GM10847 (cell line): ENCODE results near the gene TLR10.
A peak's percentile ranks its signal among the peaks of the same experiment; 100 is the strongest.

Experiments
- POLR2A ChIP-seq: IDR thresholded peaks from 2 replicates; pipeline ENCODE4 v1.6.1; 2011; ENCODE audit not compliant: insufficient read length; ENCODE audit errors: extremely low read depth

TLR10 gene

GRCh38 chr4:38782452-38783108 is at the start of gene TLR10:
Gene TLR10, minus strand, starts transcription at chr4:38782990. Its CDS starts 7,400 bp downstream, at chr4:38775590.
- peak; percentile 29 for TF ChIP-seq POLR2A

DNA sequence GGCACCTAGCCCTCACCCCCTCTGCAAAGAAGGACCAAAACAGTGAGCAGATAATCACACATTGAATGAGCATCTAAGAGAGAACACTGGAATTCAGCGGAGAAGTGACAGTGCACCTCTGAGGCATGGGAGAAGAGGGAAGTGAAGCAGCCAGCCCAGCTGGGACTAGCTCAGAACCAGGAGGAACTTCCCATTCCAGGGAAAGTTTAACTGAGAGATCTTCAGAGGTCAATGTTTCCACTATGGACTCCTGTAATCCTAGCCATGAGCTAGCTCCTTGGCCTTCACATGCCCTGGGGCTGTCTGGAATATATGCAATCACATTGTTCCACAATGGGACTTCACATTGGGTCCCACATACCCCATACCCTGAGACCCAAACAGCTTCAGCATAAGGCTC is 49.4 kb upstream of the TLR10 start:
- TF ChIP-seq POLR2A = no peak

GRCh38 chr4:38831653-38832052 is 48.9 kb upstream of the TLR10 start:
- TF ChIP-seq POLR2A = no peak

- no peak for TF ChIP-seq POLR2A
These were observed 46.4 kb upstream of the TLR10 start for GRCh38 chr4:38829237-38829636.

- no peak for TF ChIP-seq POLR2A
These were observed 41.0 kb upstream of the TLR10 start for GRCh38 chr4:38823766-38824165.

DNA sequence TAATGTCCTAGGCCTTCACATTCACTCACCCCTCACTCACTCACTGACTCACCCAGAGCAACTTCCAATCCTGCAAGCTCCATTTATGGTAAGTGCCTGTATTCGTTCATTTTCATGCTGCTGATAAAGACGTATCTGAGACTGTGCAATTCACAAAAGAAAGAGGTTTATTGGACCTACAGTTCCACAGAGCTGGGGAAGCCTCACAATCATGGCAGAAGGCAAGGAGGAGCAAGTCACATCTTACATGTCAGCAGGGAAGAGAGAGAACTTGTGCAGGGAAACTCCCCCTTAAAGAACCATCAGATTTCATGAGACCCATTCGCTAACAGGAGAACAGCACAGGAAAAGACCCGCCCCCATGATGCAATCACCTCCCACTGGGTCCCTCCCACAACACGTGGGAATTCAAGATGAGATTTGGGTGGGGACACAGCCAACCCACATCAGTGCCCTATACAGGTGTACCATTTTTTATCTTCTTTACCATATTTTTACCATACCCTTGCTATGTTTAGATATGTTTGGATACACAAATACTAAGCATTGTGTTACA is 40.0 kb upstream of the TLR10 start:
- no peak for TF ChIP-seq POLR2A

- TF ChIP-seq POLR2A = no peak
These were observed 38.9 kb upstream of the TLR10 start for GRCh38 chr4:38821739-38822138.

GRCh38 chr4:38820329-38821061 is 37.7 kb upstream of the TLR10 start:
- TF ChIP-seq POLR2A = no peak

GRCh38 chr4:38819569-38819968 is 36.8 kb upstream of the TLR10 start:
- no peak for TF ChIP-seq POLR2A

DNA sequence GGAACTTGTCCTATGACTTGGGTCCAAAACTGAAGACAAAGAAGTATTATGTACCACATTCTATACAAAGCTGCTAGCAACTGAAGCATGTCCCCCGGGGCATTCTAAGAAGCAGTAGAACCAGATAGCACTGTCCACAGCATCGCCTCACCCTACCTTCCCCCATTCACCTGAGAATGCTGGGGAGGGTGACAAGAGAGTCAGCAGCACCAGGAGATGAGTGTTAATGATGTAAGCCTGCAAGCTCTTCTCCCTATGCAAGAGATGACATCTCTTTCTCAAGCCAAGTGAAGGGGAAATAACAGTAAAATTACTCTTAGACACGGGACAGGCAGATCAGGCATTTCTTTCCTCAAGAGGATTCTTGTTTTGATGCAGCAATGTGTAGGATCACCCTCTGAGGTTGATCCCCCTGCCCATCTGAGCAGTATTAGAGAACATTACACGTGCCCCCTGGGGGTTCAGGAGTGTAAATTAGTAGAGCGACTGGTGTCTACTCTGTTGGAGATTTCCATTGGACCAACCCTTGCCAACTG is 35.7 kb upstream of the TLR10 start:
- TF ChIP-seq POLR2A = no peak

DNA sequence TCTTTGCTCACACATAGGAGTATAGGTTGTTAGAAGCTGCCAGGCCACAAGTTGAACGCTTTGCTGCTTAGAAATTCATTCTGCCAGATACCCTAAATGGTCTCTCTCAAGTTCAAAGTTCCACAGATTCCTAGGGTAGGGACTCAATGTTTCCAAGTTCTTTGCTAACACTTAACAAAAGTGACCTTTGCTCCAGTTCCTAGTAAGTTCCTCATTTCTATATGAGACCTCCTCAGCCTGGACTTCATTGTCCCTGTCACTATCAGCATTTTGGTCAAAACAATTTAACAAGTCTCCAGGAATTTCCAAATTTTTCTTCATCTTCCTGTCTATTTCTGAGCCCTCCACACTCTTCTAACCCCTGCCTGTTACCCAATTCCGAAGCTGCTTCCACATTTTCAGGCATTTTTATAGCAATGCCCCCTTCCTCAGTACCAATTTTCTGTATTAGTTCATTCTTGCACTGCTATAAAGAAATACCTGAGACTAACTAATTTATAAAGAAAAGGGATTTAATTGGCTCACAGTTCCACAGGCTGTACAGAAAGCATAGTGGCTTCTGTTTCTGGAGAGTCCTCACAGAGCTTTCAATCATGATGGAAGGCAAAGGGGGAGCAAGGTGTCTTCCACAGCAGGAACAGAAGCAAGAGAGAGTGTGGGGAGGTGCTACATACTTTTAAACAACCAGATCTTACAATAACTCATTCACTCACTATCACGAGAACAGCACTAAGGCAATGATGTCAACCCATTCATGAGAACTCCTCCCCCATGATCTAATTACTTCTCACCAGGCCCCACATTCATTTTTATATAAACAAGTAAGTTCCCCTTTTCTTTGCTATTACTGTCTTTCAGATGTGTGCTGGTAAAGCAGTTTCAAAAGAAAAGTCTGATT is 33.3 kb upstream of the TLR10 start:
- TF ChIP-seq POLR2A = no peak

DNA sequence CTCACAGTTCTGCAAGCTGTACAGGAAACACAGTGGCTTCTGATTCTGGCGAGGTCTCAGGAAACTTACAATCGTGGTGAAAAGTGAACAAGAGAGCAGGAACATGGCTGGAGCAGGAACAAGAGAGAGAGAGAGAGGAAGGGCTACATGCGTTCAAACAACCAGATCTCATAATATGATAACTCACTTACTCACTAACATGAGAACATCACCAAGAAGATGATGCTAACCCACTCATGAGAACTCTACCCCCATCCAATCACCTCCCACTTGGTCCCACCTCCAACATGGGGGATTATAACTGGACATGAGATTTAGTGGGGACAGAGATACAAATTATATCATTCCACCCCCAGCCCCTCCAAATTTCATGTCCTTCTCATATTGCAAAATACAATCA is 31.6 kb upstream of the TLR10 start:
- TF ChIP-seq POLR2A = no peak

GRCh38 chr4:38811297-38811696 is 28.5 kb upstream of the TLR10 start:
- TF ChIP-seq POLR2A = no peak

- peak; percentile 23 for TF ChIP-seq POLR2A
These were observed 22.8 kb upstream of the TLR10 start for GRCh38 chr4:38805530-38806145.
